ENCODE results near the gene TRIM24. TPM values are rescaled to one million over a fixed set of nuclear protein-coding genes. Genes with fewer than 3 reads are reported as not detected.

TRIM24 gene
- total RNA-seq, 6 experiments from 2014 or later, result 7.9 to 11.2 (median 9.9) TPM

- Mint-ChIP-seq H3K4me1 (ENCODE audit: low read depth) (peaks cover 20% of the 10 kb centered on the region), H3K4me3 (no peak overlapping the region), H3K27ac (no peak overlapping the region), H3K36me3 (ENCODE audit: low read depth) (peaks cover 21% of the 10 kb centered on the region), H3K9me3 (no peaks in the 10 kb centered on the region), H3K27me3 (ENCODE audit: insufficient read depth) (peaks cover 1% of the 10 kb centered on the region; the same call in 1 of the 2 replicates)
- TF ChIP-seq CTCF (IDR thresholded peaks at IDR 0.05), result no peak
- DNase-seq, result no peak
Observed at GRCh38 chr7:138579136-138579535, 119.1 kb downstream of the TRIM24 start.

- peaks cover 23% of the 10 kb centered on the region for H3K36me3 Mint-ChIP-seq (ENCODE audit: low read depth)
- peaks cover 25% of the 10 kb centered on the region for H3K4me1 Mint-ChIP-seq (ENCODE audit: low read depth)
- TF ChIP-seq CTCF (IDR thresholded peaks at IDR 0.05), result no peak
- no peaks in the 10 kb centered on the region for H3K9me3 Mint-ChIP-seq
- no peak overlapping the region for H3K4me3 Mint-ChIP-seq
- no peak for DNase-seq
- H3K27me3 Mint-ChIP-seq (ENCODE audit: insufficient read depth), result peaks cover 1% of the 10 kb centered on the region; the same call in 1 of the 2 replicates
- no peak overlapping the region for H3K27ac Mint-ChIP-seq
Observed at GRCh38 chr7:138579671-138580070, 119.6 kb downstream of the TRIM24 start.

GRCh38 chr7:138581065-138581464 lies 121.0 kb downstream of the TRIM24 start:
- Mint-ChIP-seq H3K4me1 (ENCODE audit: low read depth) (peaks cover 29% of the 10 kb centered on the region), H3K4me3 (no peak overlapping the region), H3K27ac (no peak overlapping the region), H3K36me3 (ENCODE audit: low read depth) (peaks cover 29% of the 10 kb centered on the region), H3K9me3 (no peaks in the 10 kb centered on the region), H3K27me3 (ENCODE audit: insufficient read depth) (peaks cover 1% of the 10 kb centered on the region; the same call in 1 of the 2 replicates)
- DNase-seq, result no peak
- no peak for TF ChIP-seq CTCF (IDR thresholded peaks at IDR 0.05)

GRCh38 chr7:138584283-138584682 lies 124.2 kb downstream of the TRIM24 start:
- Mint-ChIP-seq H3K4me1 (ENCODE audit: low read depth) (peaks cover 21% of the 10 kb centered on the region), H3K36me3 (ENCODE audit: low read depth) (peaks cover 19% of the 10 kb centered on the region), H3K4me3 (no peak overlapping the region), H3K27ac (no peak overlapping the region), H3K9me3 (no peaks in the 10 kb centered on the region), H3K27me3 (ENCODE audit: insufficient read depth) (no peaks in the 10 kb centered on the region; the same call in 1 of the 2 replicates)
- peak; percentile 3 for DNase-seq
- TF ChIP-seq CTCF (IDR thresholded peaks at IDR 0.05), result no peak

GRCh38 chr7:138584696-138585095 lies 124.6 kb downstream of the TRIM24 start:
- Mint-ChIP-seq H3K9me3 (no peaks in the 10 kb centered on the region), H3K36me3 (ENCODE audit: low read depth) (peaks cover 14% of the 10 kb centered on the region), H3K4me3 (no peak overlapping the region), H3K27me3 (ENCODE audit: insufficient read depth) (no peaks in the 10 kb centered on the region), H3K27ac (no peak overlapping the region), H3K4me1 (ENCODE audit: low read depth) (peaks cover 21% of the 10 kb centered on the region)
- no peak for DNase-seq
- no peak for TF ChIP-seq CTCF (IDR thresholded peaks at IDR 0.05)

Data from HFFc6 (cell line).